Stimulated activated naive CD8-positive, alpha-beta T cell treated with anti-CD3 and anti-CD28 coated beads, Interleukin-15, Interleukin-2, amounts not matched to agents 100 ng/mL and 50 ng/mL, for 24 hours (primary cell): ENCODE measurements around the gene TMEM97.
"Not testable (repeated sequence)": the region's sequence is repeated elsewhere in the genome, so short reads cannot be mapped to it uniquely, and the experiment has no call there.

Source experiments
- H3K27ac Mint-ChIP-seq: one replicate; pipeline ENCODE4 v1.8.0; 2021; ENCODE audit warnings: mild to moderate bottlenecking, mixed read lengths
- H3K27me3 Mint-ChIP-seq: one replicate; pipeline ENCODE4 v1.8.0; 2021; ENCODE audit warnings: mixed read lengths
- H3K36me3 Mint-ChIP-seq: one replicate; pipeline ENCODE4 v1.8.0; 2021; ENCODE audit warnings: low read depth, mixed read lengths
- H3K4me1 Mint-ChIP-seq: one replicate; pipeline ENCODE4 v1.8.0; 2021; ENCODE audit warnings: low read depth, mixed read lengths
- H3K4me3 Mint-ChIP-seq: one replicate; pipeline ENCODE4 v1.8.0; 2021; ENCODE audit warnings: mild to moderate bottlenecking, mixed read lengths
- H3K9me3 Mint-ChIP-seq: one replicate; pipeline ENCODE4 v1.8.0; 2021; ENCODE audit warnings: mixed read lengths

TMEM97 gene

GRCh38 chr17:28318759-28319597 is at the start of gene TMEM97:
Gene TMEM97, plus strand, starts transcription at chr17:28319200. Its CDS starts 40 bp downstream, at chr17:28319240.
- peaks cover 28% of the 10 kb centered on the region for H3K36me3 Mint-ChIP-seq
- peaks cover 31% of the 10 kb centered on the region for H3K4me1 Mint-ChIP-seq
- peak within 1 kb of the TSS; percentile 86 for H3K27ac Mint-ChIP-seq
- H3K4me3 Mint-ChIP-seq = peak within 1 kb of the TSS; percentile 89
- no peaks in the 10 kb centered on the region for H3K9me3 Mint-ChIP-seq
- no peaks in the 10 kb centered on the region for H3K27me3 Mint-ChIP-seq

GRCh38 chr17:28270055-28270454 is 48.9 kb upstream of the TMEM97 start:
- H3K4me1 Mint-ChIP-seq = peaks cover 7% of the 10 kb centered on the region
- peaks cover 8% of the 10 kb centered on the region for H3K9me3 Mint-ChIP-seq
- H3K27ac Mint-ChIP-seq = no peak overlapping the region
- no peak overlapping the region for H3K4me3 Mint-ChIP-seq
- peaks cover 53% of the 10 kb centered on the region for H3K27me3 Mint-ChIP-seq
- peaks cover 4% of the 10 kb centered on the region for H3K36me3 Mint-ChIP-seq

- Mint-ChIP-seq H3K4me1 (peaks cover 8% of the 10 kb centered on the region), H3K27me3 (peaks cover 61% of the 10 kb centered on the region), H3K9me3 (peaks cover 8% of the 10 kb centered on the region), H3K36me3 (peaks cover 4% of the 10 kb centered on the region), H3K4me3 (no peak overlapping the region), H3K27ac (no peak overlapping the region)
These were observed 48.1 kb upstream of the TMEM97 start for GRCh38 chr17:28270926-28271325.

GRCh38 chr17:28271431-28271830 is 47.6 kb upstream of the TMEM97 start:
- Mint-ChIP-seq H3K4me1 (peaks cover 8% of the 10 kb centered on the region), H3K36me3 (peaks cover 4% of the 10 kb centered on the region), H3K4me3 (no peak overlapping the region), H3K27me3 (peaks cover 66% of the 10 kb centered on the region), H3K9me3 (peaks cover 8% of the 10 kb centered on the region), H3K27ac (no peak overlapping the region)

GRCh38 chr17:28272166-28272565 is 46.8 kb upstream of the TMEM97 start:
- Mint-ChIP-seq H3K27ac (no peak overlapping the region), H3K27me3 (peaks cover 72% of the 10 kb centered on the region), H3K36me3 (peaks cover under 1% of the 10 kb centered on the region), H3K4me1 (peaks cover 8% of the 10 kb centered on the region), H3K4me3 (no peak overlapping the region), H3K9me3 (peaks cover 5% of the 10 kb centered on the region)

- H3K27me3 Mint-ChIP-seq = peaks cover 79% of the 10 kb centered on the region
- H3K4me1 Mint-ChIP-seq = peaks cover 20% of the 10 kb centered on the region
- H3K4me3 Mint-ChIP-seq, H3K27ac Mint-ChIP-seq, H3K9me3 Mint-ChIP-seq, H3K36me3 Mint-ChIP-seq: not testable (repeated sequence)
These were observed 45.7 kb upstream of the TMEM97 start for GRCh38 chr17:28273341-28273740.

- H3K27me3 Mint-ChIP-seq = peaks cover 73% of the 10 kb centered on the region
These were observed 44.3 kb upstream of the TMEM97 start for GRCh38 chr17:28274591-28275265.

GRCh38 chr17:28276011-28276410 is 43.0 kb upstream of the TMEM97 start:
- H3K27me3 Mint-ChIP-seq = peaks cover 72% of the 10 kb centered on the region
- H3K9me3 Mint-ChIP-seq = no peaks in the 10 kb centered on the region
- H3K36me3 Mint-ChIP-seq = no peaks in the 10 kb centered on the region
- H3K4me3 Mint-ChIP-seq = no peak overlapping the region
- H3K27ac Mint-ChIP-seq = no peak overlapping the region
- H3K4me1 Mint-ChIP-seq = peaks cover 20% of the 10 kb centered on the region

More at GRCh38 chr17:28274591-28275265, 44.3 kb upstream of the TMEM97 start:
- Mint-ChIP-seq H3K4me1 (peaks cover 20% of the 10 kb centered on the region), H3K36me3 (no peaks in the 10 kb centered on the region), H3K27ac (no peak overlapping the region), H3K4me3 (no peak overlapping the region), H3K9me3 (no peaks in the 10 kb centered on the region)

- Mint-ChIP-seq H3K4me1 (peaks cover 20% of the 10 kb centered on the region), H3K4me3 (no peak overlapping the region)
These were observed 39.6 kb upstream of the TMEM97 start for GRCh38 chr17:28279411-28279810.

GRCh38 chr17:28280826-28281225 is 38.2 kb upstream of the TMEM97 start:
- peaks cover 16% of the 10 kb centered on the region for H3K4me1 Mint-ChIP-seq
- H3K36me3 Mint-ChIP-seq = no peaks in the 10 kb centered on the region
- H3K27me3 Mint-ChIP-seq = peaks cover 33% of the 10 kb centered on the region
- no peak overlapping the region for H3K4me3 Mint-ChIP-seq
- H3K9me3 Mint-ChIP-seq = no peaks in the 10 kb centered on the region
- H3K27ac Mint-ChIP-seq = no peak overlapping the region

More at GRCh38 chr17:28279411-28279810, 39.6 kb upstream of the TMEM97 start:
- Mint-ChIP-seq H3K36me3 (no peaks in the 10 kb centered on the region), H3K27ac (no peak overlapping the region), H3K27me3 (peaks cover 46% of the 10 kb centered on the region), H3K9me3 (no peaks in the 10 kb centered on the region)

- no peaks in the 10 kb centered on the region for H3K9me3 Mint-ChIP-seq
- no peak overlapping the region for H3K4me3 Mint-ChIP-seq
- H3K36me3 Mint-ChIP-seq = no peaks in the 10 kb centered on the region
- no peak overlapping the region for H3K27ac Mint-ChIP-seq
- peaks cover 12% of the 10 kb centered on the region for H3K4me1 Mint-ChIP-seq
- H3K27me3 Mint-ChIP-seq = peaks cover 17% of the 10 kb centered on the region
These were observed 36.4 kb upstream of the TMEM97 start for GRCh38 chr17:28282596-28282995.

GRCh38 chr17:28285965-28286364 is 33.0 kb upstream of the TMEM97 start:
- Mint-ChIP-seq H3K36me3 (no peaks in the 10 kb centered on the region), H3K27me3 (peaks cover 8% of the 10 kb centered on the region), H3K9me3 (no peaks in the 10 kb centered on the region), H3K27ac (no peak overlapping the region), H3K4me1 (no peaks in the 10 kb centered on the region), H3K4me3 (no peak overlapping the region)

- Mint-ChIP-seq H3K27ac (no peak overlapping the region), H3K36me3 (no peaks in the 10 kb centered on the region), H3K4me3 (no peak overlapping the region), H3K9me3 (no peaks in the 10 kb centered on the region), H3K27me3 (peaks cover 29% of the 10 kb centered on the region), H3K4me1 (peaks cover 5% of the 10 kb centered on the region)
These were observed 28.3 kb upstream of the TMEM97 start for GRCh38 chr17:28290703-28291102.

- Mint-ChIP-seq H3K27ac (no peak overlapping the region), H3K4me3 (no peak overlapping the region), H3K27me3 (peaks cover 29% of the 10 kb centered on the region), H3K4me1 (peaks cover 17% of the 10 kb centered on the region), H3K36me3 (no peaks in the 10 kb centered on the region), H3K9me3 (no peaks in the 10 kb centered on the region)
These were observed 27.1 kb upstream of the TMEM97 start for GRCh38 chr17:28291780-28292330.

- Mint-ChIP-seq H3K27me3 (peaks cover 29% of the 10 kb centered on the region), H3K4me1 (peaks cover 18% of the 10 kb centered on the region)
- not testable (repeated sequence) for H3K4me3 Mint-ChIP-seq, H3K36me3 Mint-ChIP-seq, H3K27ac Mint-ChIP-seq, H3K9me3 Mint-ChIP-seq
These were observed 26.1 kb upstream of the TMEM97 start for GRCh38 chr17:28292878-28293277.
